ENCODE results near the gene RPL3. TPM values are rescaled to one million over a fixed set of nuclear protein-coding genes. Genes with fewer than 3 reads are reported as not detected.

Gene RPL3
- total and polyA plus RNA-seq, 2 donors (not counting 1 experiment from before 2014, with no cell fraction given): 2,665 to 5,418 TPM

DNA sequence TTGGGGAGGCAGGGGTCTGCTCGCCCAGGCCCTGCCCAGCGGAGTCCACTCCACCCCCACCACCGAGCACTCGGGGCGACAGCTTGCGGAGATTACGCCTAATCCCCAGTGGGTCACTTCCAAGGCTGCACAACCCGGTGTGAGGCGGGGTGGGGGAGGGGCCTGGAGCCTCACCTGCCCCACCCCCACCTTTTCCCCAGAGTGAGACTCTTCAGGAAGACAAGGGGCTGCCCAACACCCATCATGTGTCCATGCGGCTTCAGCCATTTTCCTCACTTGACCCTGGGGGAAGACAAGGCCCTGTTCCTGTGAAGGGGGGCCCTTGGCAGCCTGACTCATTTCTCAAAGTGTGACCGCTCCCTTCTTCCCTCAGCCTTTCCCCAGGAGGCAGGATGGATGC, 42.8 kb upstream of the RPL3 start:
- Mint-ChIP-seq H3K9me3 (ENCODE audit: insufficient read depth) (no peaks in the 10 kb centered on the region), H3K4me3 (no peak overlapping the region), H3K4me1 (peaks cover 31% of the 10 kb centered on the region), H3K27ac (no peak overlapping the region), H3K27me3 (no peaks in the 10 kb centered on the region)
- H3K4me1 ChIP-seq (ENCODE audit: control insufficient read depth in 2 of 2, insufficient read depth in 2 of 2, low read length in 2 of 2): peaks cover 6 to 11% of the 10 kb centered on the region in 2 donors
- H3K27ac ChIP-seq (ENCODE audit: low read length in 2 of 2): no peak overlapping the region
- H3K79me2 ChIP-seq (ENCODE audit: control insufficient read depth, insufficient read depth, low read length): no peaks in the 10 kb centered on the region
- no peak overlapping the region for H2AFZ ChIP-seq (ENCODE audit: insufficient read depth, low read depth, low read length, poor library complexity, severe bottlenecking)
- no peaks in the 10 kb centered on the region for H4K20me1 ChIP-seq (ENCODE audit: control insufficient read depth, insufficient read depth, low read length, poor library complexity, severe bottlenecking)
- DNase-seq (no peak), ATAC-seq (ENCODE audit: low read depth) (no peak)
- TF ChIP-seq CTCF (IDR thresholded peaks at IDR 0.05) (no peak), EZH2 (IDR thresholded peaks at IDR 0.05; ENCODE audit: borderline replicate concordance, insufficient read depth, low read depth, low read length, poor library complexity, severe bottlenecking) (no peak)
- H3K27me3 ChIP-seq (replicated peaks in 1 of 4; ENCODE audit: control extremely low read depth in 1 of 4, control insufficient read depth in 3 of 4, insufficient read depth in 4 of 4, low read length in 3 of 4): no peaks in the 10 kb centered on the region
- 57% methylated on average over 3 of the region's 11 CpGs for WGBS (ENCODE audit: insufficient coverage)
- no peak overlapping the region for H3K9ac ChIP-seq (ENCODE audit: low read length)
- no peaks in the 10 kb centered on the region for H3K36me3 ChIP-seq (replicated peaks in 1 of 2; ENCODE audit: control extremely low read depth in 1 of 2, control insufficient read depth in 1 of 2, extremely low read depth in 1 of 2, insufficient read depth in 2 of 2, low read length in 1 of 2)
- intact Hi-C loops (cut with micrococcal nuclease): no loop called here
- H3K9me3 ChIP-seq (ENCODE audit: control extremely low read depth in 1 of 3, control insufficient read depth in 2 of 3, insufficient read depth in 1 of 3, low read length in 2 of 3): no peaks in the 10 kb centered on the region
- ChIA-PET POLR2A (interaction anchor here (0.7 kb wide), 1 partner anchor 477 kb away, joined by 3 read pairs; no protein-coding TSS in a partner anchor), CTCF (interaction anchor here (0.6 kb wide), 1 partner anchor 10 kb away, joined by 3 read pairs; no protein-coding TSS in a partner anchor)
- no peak overlapping the region for H3K4me2 ChIP-seq (replicated peaks; ENCODE audit: low read depth, low read length, poor library complexity, severe bottlenecking)
- no peak overlapping the region for H3K4me3 ChIP-seq (ENCODE audit: control extremely low read depth in 1 of 5, extremely low read depth in 1 of 5, insufficient read depth in 1 of 5, low read depth in 2 of 5, low read length in 4 of 5)

DNA sequence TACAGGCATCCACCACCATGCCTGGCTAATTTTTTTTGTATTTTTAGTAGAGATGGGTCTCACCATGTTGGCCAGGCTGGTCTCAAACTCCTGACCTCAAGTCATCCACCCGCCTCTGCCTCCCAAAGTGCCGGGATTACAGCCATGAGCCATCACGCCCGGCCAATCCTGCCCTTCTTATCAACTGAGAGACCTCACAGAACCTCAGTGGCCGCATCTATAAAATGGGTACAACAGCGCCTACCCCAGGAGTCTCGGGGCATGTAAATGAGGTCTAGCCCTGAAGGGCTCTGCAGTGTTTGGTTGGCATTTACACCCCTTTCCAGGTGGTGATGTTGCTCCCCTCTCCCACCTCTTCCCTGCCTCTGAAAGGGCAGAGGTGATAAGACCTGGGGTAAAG, 42.1 kb upstream of the RPL3 start:
- Histone ChIP-seq H3K4me2 (replicated peaks; ENCODE audit: low read depth, low read length, poor library complexity, severe bottlenecking) (no peak overlapping the region), H3K4me3 (ENCODE audit: control extremely low read depth in 1 of 5, extremely low read depth in 1 of 5, insufficient read depth in 1 of 5, low read depth in 2 of 5, low read length in 4 of 5) (no peak overlapping the region), H3K9me3 (ENCODE audit: control extremely low read depth in 1 of 3, control insufficient read depth in 2 of 3, insufficient read depth in 1 of 3, low read length in 2 of 3) (no peaks in the 10 kb centered on the region), H3K9ac (ENCODE audit: low read length) (no peak overlapping the region), H4K20me1 (ENCODE audit: control insufficient read depth, insufficient read depth, low read length, poor library complexity, severe bottlenecking) (no peaks in the 10 kb centered on the region), H3K36me3 (replicated peaks in 1 of 2; ENCODE audit: control extremely low read depth in 1 of 2, control insufficient read depth in 1 of 2, extremely low read depth in 1 of 2, insufficient read depth in 2 of 2, low read length in 1 of 2) (no peaks in the 10 kb centered on the region), H2AFZ (ENCODE audit: insufficient read depth, low read depth, low read length, poor library complexity, severe bottlenecking) (no peak overlapping the region), H3K79me2 (ENCODE audit: control insufficient read depth, insufficient read depth, low read length) (peaks cover under 1% of the 10 kb centered on the region), H3K4me1 (ENCODE audit: control insufficient read depth in 2 of 2, insufficient read depth in 2 of 2, low read length in 2 of 2) (peaks cover 6 to 11% of the 10 kb centered on the region in 2 donors), H3K27me3 (replicated peaks in 1 of 4; ENCODE audit: control extremely low read depth in 1 of 4, control insufficient read depth in 3 of 4, insufficient read depth in 4 of 4, low read length in 3 of 4) (no peaks in the 10 kb centered on the region), H3K27ac (ENCODE audit: low read length in 2 of 2) (no peak overlapping the region)
- intact Hi-C loops (cut with micrococcal nuclease): no loop called here
- H3K4me3 Mint-ChIP-seq: no peak overlapping the region
- H3K9me3 Mint-ChIP-seq (ENCODE audit: insufficient read depth): no peaks in the 10 kb centered on the region
- no peak overlapping the region for H3K27ac Mint-ChIP-seq
- 100% methylated on average over 7 of the region's 7 CpGs for WGBS (ENCODE audit: insufficient coverage)
- ChIA-PET POLR2A (no interaction called here), CTCF (interaction anchor here (1.4 kb wide), 1 partner anchor 13 kb away, joined by 3 read pairs; no protein-coding TSS in a partner anchor)
- no peaks in the 10 kb centered on the region for H3K27me3 Mint-ChIP-seq
- no peak for DNase-seq
- ATAC-seq (ENCODE audit: low read depth): no peak
- H3K4me1 Mint-ChIP-seq: peaks cover 24% of the 10 kb centered on the region
- no peak for TF ChIP-seq EZH2 (IDR thresholded peaks at IDR 0.05; ENCODE audit: borderline replicate concordance, insufficient read depth, low read depth, low read length, poor library complexity, severe bottlenecking)
- no peak for TF ChIP-seq CTCF (IDR thresholded peaks at IDR 0.05)

Measured in B cell (primary cell).